K562 (cell line): Measurements from ENCODE around the gene ERN1.

Experiments used
- CEBPB ChIP-seq: fragments of 450-650 bp; IDR thresholded peaks from 2 replicates; pipeline ENCODE4 v1.6.1; 2016; ENCODE audit warnings: missing genetic modification characterization, missing compliant biosample characterization
- GMEB1 ChIP-seq: fragments of 250-450 bp; sonication (Bioruptor Pico); IDR thresholded peaks from 2 replicates; pipeline ENCODE4 v1.4.0; 2020; ENCODE audit warnings: mild to moderate bottlenecking
- ILF3 ChIP-seq: fragments of 450-650 bp; IDR thresholded peaks from 2 replicates; pipeline ENCODE4 v1.6.1; 2018; ENCODE audit warnings: antibody characterized with exemption, mild to moderate bottlenecking, moderate library complexity, borderline replicate concordance
- MLX ChIP-seq, 2 experiments: fragments of 450-650 bp in 1 of 2; sonication (generic) in 1 of 2; formaldehyde crosslinking; conservative IDR thresholded peaks; 2 replicates each; pipeline versions ENCODE4 v1.4.0 to v1.8.1; 2020 to 2022; ENCODE audit warnings: mild to moderate bottlenecking in 1 of 2, missing genetic modification reagents in 1 of 2

GRCh38 chr17:64113006-64113405 is 16.9 kb downstream of the ERN1 start:
- TF ChIP-seq CEBPB (tag) (no peak), ILF3 (no peak), GMEB1 (CRISPR knock-in tag) (no peak), MLX (CRISPR knock-in tag; conservative IDR thresholded peaks at IDR 0.05) (no peak)
